ENCODE data around the gene THUMPD3.

DNA sequence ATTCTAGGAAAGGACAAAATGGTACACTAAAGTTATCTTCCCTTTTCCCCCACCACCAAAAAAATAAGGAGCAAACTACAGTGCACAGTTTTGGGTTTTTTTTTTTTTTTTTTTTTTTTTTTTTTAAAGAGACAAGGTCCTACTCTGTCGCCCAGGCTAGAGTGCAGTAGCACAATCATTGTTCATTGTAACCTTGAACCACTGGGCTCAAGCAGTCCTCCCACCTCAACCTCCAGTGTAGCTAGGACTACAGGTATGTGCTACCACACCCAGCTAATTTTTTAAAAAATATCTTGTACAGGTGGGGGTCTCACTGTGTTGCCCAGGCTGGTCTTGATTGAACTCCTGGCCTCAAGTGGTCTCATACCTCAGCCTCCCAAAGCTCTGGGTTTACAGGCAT, 49.4 kb downstream of the THUMPD3 start:
- no peak for TF ChIP-seq POLR2AphosphoS5 (IDR thresholded peaks at IDR 0.05; ENCODE audit: insufficient read depth in 1 of 2, low read depth in 1 of 2)
- TF ChIP-seq POLR2A (IDR thresholded peaks at IDR 0.05) = no peak
- no peak for TF ChIP-seq CTCF (IDR thresholded peaks at IDR 0.05)

Measured in vagina (tissue), 2 donors.